Neural progenitor cell (in vitro differentiated cells): ENCODE measurements around the gene ZBTB42. TPM values are rescaled to one million over a fixed set of nuclear protein-coding genes. Genes with fewer than 3 reads are reported as not detected.
"Not testable (repeated sequence)": the region's sequence is repeated elsewhere in the genome, so short reads cannot be mapped to it uniquely, and the experiment has no call there.

ENCODE experiments used
- DNase-seq: peaks from one replicate; pipeline ENCODE4 v3.0.0-alpha.2; 2016; ENCODE audit warnings: low spot score
- H2AFZ ChIP-seq: fragments of 200-600 bp; sonication (generic); replicated peaks from 2 replicates; pipeline ENCODE4 v1.6.1; 2016; ENCODE audit warnings: antibody characterized with exemption
- H3F3A ChIP-seq: fragments of 200-600 bp; sonication (generic); 2 replicates; pipeline ENCODE4 v1.6.1; 2016; ENCODE audit warnings: antibody characterized with exemption, low read depth
- H3K27ac ChIP-seq: fragments of 200-600 bp; sonication (generic); 2 replicates; pipeline ENCODE4 v1.5.1; 2016; ENCODE audit warnings: mild to moderate bottlenecking
- H3K27me3 ChIP-seq: fragments of 200-600 bp; sonication (generic); 2 replicates; pipeline ENCODE4 v1.6.1; 2016; ENCODE audit warnings: mild to moderate bottlenecking, moderate library complexity
- H3K36me3 ChIP-seq: fragments of 200-600 bp; sonication (generic); 2 replicates; pipeline ENCODE4 v1.5.1; 2016
- H3K4me1 ChIP-seq: fragments of 200-600 bp; sonication (generic); 2 replicates; pipeline ENCODE4 v1.6.1; 2016; ENCODE audit warnings: mixed run types
- H3K4me2 ChIP-seq: fragments of 200-600 bp; sonication (generic); 2 replicates; pipeline ENCODE4 v1.6.1; 2016
- H3K4me3 ChIP-seq: fragments of 200-600 bp; sonication (generic); 2 replicates; pipeline ENCODE4 v1.5.1; 2016
- H3K79me2 ChIP-seq: fragments of 200-600 bp; sonication (generic); 2 replicates; pipeline ENCODE4 v1.6.1; 2016; ENCODE audit warnings: low read depth
- H3K9ac ChIP-seq: fragments of 200-600 bp; sonication (generic); 2 replicates; pipeline ENCODE4 v1.6.1; 2016
- H3K9me3 ChIP-seq: fragments of 200-600 bp; sonication (generic); 2 replicates; pipeline ENCODE4 v1.5.1; 2016; ENCODE audit warnings: low read depth
- H4K20me1 ChIP-seq: fragments of 200-600 bp; sonication (generic); 2 replicates; pipeline ENCODE4 v1.6.1; 2016; ENCODE audit warnings: low read depth
- H3K27ac Mint-ChIP-seq: 3 replicates; pipeline ENCODE4 v1.8.0; 2021; ENCODE audit warnings: mixed read lengths
- H3K27me3 Mint-ChIP-seq: 2 replicates; pipeline ENCODE4 v1.8.0; 2022; ENCODE audit warnings: low read depth, mild to moderate bottlenecking, inconsistent platforms, moderate library complexity, mixed read lengths; ENCODE audit not compliant: insufficient read depth
- H3K36me3 Mint-ChIP-seq: 3 replicates; pipeline ENCODE4 v1.8.0; 2021; ENCODE audit warnings: mixed read lengths
- H3K4me1 Mint-ChIP-seq: 3 replicates; pipeline ENCODE4 v1.8.0; 2021; ENCODE audit warnings: mixed read lengths
- H3K4me3 Mint-ChIP-seq: 3 replicates; pipeline ENCODE4 v1.8.0; 2021; ENCODE audit warnings: mild to moderate bottlenecking, moderate library complexity, mixed read lengths
- H3K9me3 Mint-ChIP-seq: 3 replicates; pipeline ENCODE4 v1.8.0; 2020; ENCODE audit warnings: mixed read lengths
- EZH2 ChIP-seq: fragments of 200-600 bp; sonication (generic); IDR thresholded peaks from 2 replicates; pipeline ENCODE4 v1.6.1; 2017; ENCODE audit warnings: antibody characterized with exemption, mild to moderate bottlenecking, moderate library complexity
- EZH2phosphoT487 ChIP-seq: fragments of 200-600 bp; sonication (generic); IDR thresholded peaks from 2 replicates; pipeline ENCODE4 v1.6.1; 2017; ENCODE audit warnings: antibody characterized with exemption
- total RNA-seq: library from RNA; depleted of rRNA; stranded (reverse); fragments of >200 nt; gene quantifications from 2 replicates; pipeline ENCODE4 v1.2.3, GENCODE V29; 2015; ENCODE audit warnings: low replicate concordance
- TF ChIP-seq, protein P1 (sequence below): fragments of 200-600 bp; sonication (generic); IDR thresholded peaks from 2 replicates; pipeline ENCODE4 v1.5.1; 2017; ENCODE audit warnings: antibody characterized with exemption, mild to moderate bottlenecking

The ZBTB42 gene
- total RNA-seq, 1 donor from 2014 or later: 0.41 TPM

DNA sequence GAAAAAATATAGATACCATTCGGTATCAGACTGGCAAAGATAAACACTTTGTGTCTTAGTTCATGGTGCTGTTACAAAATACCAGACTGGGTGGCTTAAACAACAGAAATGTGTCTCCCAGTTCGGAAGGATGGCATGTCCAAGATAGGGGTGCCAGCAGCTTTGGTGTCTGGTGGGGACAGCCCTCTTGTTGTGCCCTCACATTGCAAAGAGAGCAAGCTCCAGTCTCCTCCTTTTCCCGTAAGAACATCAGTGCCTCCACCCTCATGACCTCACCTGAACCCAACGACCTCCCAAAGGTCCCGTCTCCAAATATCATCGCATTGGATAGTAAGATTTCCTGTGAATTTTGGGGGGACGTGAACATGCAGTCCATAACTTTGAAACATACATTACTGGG, 12.4 kb downstream of the ZBTB42 start:
- H3K36me3 ChIP-seq: no peaks in the 10 kb centered on the region
- H3K4me2 ChIP-seq: no peak overlapping the region
- H3K4me1 Mint-ChIP-seq: peaks cover 14% of the 10 kb centered on the region
- peaks cover 9% of the 10 kb centered on the region for H3K79me2 ChIP-seq
- TF ChIP-seq, protein P1, sequence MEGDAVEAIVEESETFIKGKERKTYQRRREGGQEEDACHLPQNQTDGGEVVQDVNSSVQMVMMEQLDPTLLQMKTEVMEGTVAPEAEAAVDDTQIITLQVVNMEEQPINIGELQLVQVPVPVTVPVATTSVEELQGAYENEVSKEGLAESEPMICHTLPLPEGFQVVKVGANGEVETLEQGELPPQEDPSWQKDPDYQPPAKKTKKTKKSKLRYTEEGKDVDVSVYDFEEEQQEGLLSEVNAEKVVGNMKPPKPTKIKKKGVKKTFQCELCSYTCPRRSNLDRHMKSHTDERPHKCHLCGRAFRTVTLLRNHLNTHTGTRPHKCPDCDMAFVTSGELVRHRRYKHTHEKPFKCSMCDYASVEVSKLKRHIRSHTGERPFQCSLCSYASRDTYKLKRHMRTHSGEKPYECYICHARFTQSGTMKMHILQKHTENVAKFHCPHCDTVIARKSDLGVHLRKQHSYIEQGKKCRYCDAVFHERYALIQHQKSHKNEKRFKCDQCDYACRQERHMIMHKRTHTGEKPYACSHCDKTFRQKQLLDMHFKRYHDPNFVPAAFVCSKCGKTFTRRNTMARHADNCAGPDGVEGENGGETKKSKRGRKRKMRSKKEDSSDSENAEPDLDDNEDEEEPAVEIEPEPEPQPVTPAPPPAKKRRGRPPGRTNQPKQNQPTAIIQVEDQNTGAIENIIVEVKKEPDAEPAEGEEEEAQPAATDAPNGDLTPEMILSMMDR: no peak
- no peak for TF ChIP-seq EZH2
- TF ChIP-seq EZH2phosphoT487: no peak
- H3K27me3 Mint-ChIP-seq: peaks cover 4% of the 10 kb centered on the region
- H3K27me3 ChIP-seq: no peaks in the 10 kb centered on the region
- H3K36me3 Mint-ChIP-seq: peaks cover 3% of the 10 kb centered on the region
- H3K4me3 ChIP-seq: no peak overlapping the region
- no peak overlapping the region for H2AFZ ChIP-seq
- H4K20me1 ChIP-seq: no peaks in the 10 kb centered on the region
- H3K9ac ChIP-seq: no peak overlapping the region
- H3K9me3 ChIP-seq: no peaks in the 10 kb centered on the region
- H3K4me3 Mint-ChIP-seq: peak overlapping the region; percentile 62
- H3K27ac Mint-ChIP-seq: no peak overlapping the region
- DNase-seq: peak; percentile 0
- no peak overlapping the region for H3K27ac ChIP-seq
- H3K9me3 Mint-ChIP-seq: no peaks in the 10 kb centered on the region
- H3F3A ChIP-seq: peaks cover 20% of the 10 kb centered on the region
- H3K4me1 ChIP-seq: peaks cover 6% of the 10 kb centered on the region

DNA sequence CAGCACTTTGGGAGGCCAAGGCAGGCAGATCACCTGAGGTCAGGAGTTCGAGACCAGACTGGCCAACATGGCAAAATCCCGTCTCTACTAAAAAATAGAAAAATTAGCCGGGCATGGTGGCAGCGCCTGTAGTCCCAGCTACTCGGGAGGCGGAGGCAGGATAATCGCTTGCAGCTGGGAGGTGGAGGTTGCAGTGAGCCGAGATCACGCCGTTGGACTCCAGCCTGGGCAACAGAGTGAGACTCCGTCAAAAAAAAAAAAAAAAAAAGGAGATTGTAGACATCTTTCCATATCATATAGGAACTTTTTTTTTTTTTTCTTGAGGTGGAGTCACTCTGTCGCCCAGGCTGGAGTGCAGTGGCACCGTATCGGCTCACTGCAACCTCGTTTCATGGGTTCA, 13.8 kb downstream of the ZBTB42 start:
- peak; percentile 1 for DNase-seq
- not testable (repeated sequence) for H3K27ac ChIP-seq, H4K20me1 ChIP-seq, H3K9me3 Mint-ChIP-seq, H3K36me3 ChIP-seq, H3K36me3 Mint-ChIP-seq, H3K27me3 Mint-ChIP-seq, H3K79me2 ChIP-seq, H2AFZ ChIP-seq, H3K9me3 ChIP-seq, H3K27ac Mint-ChIP-seq, H3K27me3 ChIP-seq, H3K4me1 ChIP-seq, H3K9ac ChIP-seq
- Histone ChIP-seq H3K4me2 (peak overlapping the region; percentile 90), H3F3A (peaks cover 20% of the 10 kb centered on the region), H3K4me3 (peak overlapping the region; percentile 80)
- Mint-ChIP-seq H3K4me3 (peak overlapping the region; percentile 95), H3K4me1 (peaks cover 14% of the 10 kb centered on the region)

DNA sequence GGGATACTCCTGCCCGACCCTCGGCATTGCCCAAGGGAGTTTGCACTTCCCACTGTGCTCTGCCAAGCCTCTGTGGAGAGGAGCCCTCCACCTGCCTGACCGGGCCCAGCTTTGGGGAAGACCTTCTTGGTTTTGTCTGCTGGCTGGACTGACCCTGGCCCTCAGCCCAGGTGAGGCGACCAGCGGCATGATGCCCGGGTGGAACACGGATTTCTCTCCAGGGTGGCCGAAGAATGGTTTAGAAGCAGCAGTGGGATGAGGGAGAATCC, 15.6 kb downstream of the ZBTB42 start:
- peak overlapping the region; percentile 80 for H3K4me3 ChIP-seq
- no peak for TF ChIP-seq EZH2phosphoT487
- TF ChIP-seq, protein P1: no peak
- no peak for TF ChIP-seq EZH2
- H3K36me3 ChIP-seq: no peaks in the 10 kb centered on the region
- H3K27ac Mint-ChIP-seq: peak overlapping the region; percentile 89
- no peak for DNase-seq
- H3K4me1 Mint-ChIP-seq: peaks cover 17% of the 10 kb centered on the region
- H3K4me2 ChIP-seq: peak overlapping the region; percentile 90
- peaks cover 2% of the 10 kb centered on the region for H3K27me3 Mint-ChIP-seq
- peak overlapping the region; percentile 16 for H3K9ac ChIP-seq
- H2AFZ ChIP-seq: no peak overlapping the region
- H3K36me3 Mint-ChIP-seq: peaks cover 4% of the 10 kb centered on the region
- H3K27me3 ChIP-seq: no peaks in the 10 kb centered on the region
- H3K9me3 Mint-ChIP-seq: no peaks in the 10 kb centered on the region
- peaks cover 24% of the 10 kb centered on the region for H3F3A ChIP-seq
- H3K4me3 Mint-ChIP-seq: peak overlapping the region; percentile 95
- peaks cover 9% of the 10 kb centered on the region for H3K79me2 ChIP-seq
- H3K27ac ChIP-seq: no peak overlapping the region
- peaks cover 6% of the 10 kb centered on the region for H3K4me1 ChIP-seq
- H3K9me3 ChIP-seq: no peaks in the 10 kb centered on the region
- no peaks in the 10 kb centered on the region for H4K20me1 ChIP-seq

DNA sequence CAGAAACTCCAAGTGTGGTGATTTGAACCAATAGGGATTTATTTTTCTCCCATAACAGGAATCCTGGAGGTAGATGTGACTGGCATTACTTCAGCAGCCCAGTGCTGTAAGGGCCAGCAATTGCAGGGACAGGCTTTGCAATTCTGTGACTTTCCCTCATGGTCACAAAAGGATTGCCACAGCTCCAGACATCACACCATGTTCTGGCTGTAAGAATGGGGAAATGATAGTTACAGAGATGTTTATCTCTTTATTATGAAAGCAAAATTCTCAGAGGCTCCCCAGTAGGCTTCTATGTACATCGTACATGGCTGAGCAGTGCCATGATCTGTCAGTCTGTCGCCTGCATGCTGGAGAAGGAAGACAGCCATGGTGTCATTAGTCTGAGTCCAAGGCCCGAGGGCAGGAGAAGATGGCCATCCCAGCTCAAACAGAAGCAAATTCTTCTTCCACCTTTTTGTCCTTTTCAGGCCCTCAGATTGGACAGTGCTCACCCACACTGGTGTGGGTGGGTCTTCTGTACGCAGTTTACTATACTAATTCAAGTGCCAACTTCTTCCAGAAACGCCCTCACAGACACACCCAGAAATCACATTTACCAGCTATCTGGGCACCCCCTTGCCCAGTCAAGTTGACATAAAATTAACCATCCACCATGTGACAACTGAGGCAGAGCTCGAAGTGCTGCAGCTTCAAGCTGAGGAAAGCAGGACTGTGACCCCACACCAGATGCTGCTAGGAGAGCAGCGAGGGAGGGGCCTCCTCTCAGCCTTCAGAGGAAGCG, 17.2 kb downstream of the ZBTB42 start:
- peaks cover 2% of the 10 kb centered on the region for H3K27me3 Mint-ChIP-seq
- Histone ChIP-seq H3K4me1 (peaks cover 6% of the 10 kb centered on the region), H3K4me2 (no peak overlapping the region), H3K36me3 (no peaks in the 10 kb centered on the region), H3K27ac (no peak overlapping the region), H2AFZ (no peak overlapping the region), H3K79me2 (peaks cover 9% of the 10 kb centered on the region), H3K9ac (no peak overlapping the region), H3K4me3 (no peak overlapping the region), H3K27me3 (no peaks in the 10 kb centered on the region), H4K20me1 (no peaks in the 10 kb centered on the region), H3F3A (peaks cover 24% of the 10 kb centered on the region), H3K9me3 (no peaks in the 10 kb centered on the region)
- H3K36me3 Mint-ChIP-seq: peaks cover 4% of the 10 kb centered on the region
- peaks cover 19% of the 10 kb centered on the region for H3K4me1 Mint-ChIP-seq
- no peak overlapping the region for H3K27ac Mint-ChIP-seq
- H3K4me3 Mint-ChIP-seq: peak overlapping the region; percentile 24
- no peak for DNase-seq
- TF ChIP-seq, protein P1: no peak
- no peaks in the 10 kb centered on the region for H3K9me3 Mint-ChIP-seq
